Esophagus muscularis mucosa (tissue), 4 donors: ENCODE data around the gene BTNL3.

ENCODE experiments used
- EP300 ChIP-seq: sonication (generic); formaldehyde crosslinking; IDR thresholded peaks from one replicate; pipeline ENCODE4 v1.6.1; 2017; ENCODE audit warnings: antibody characterized with exemption
- POLR2A ChIP-seq: fragments of 450-650 bp; IDR thresholded peaks from one replicate; pipeline ENCODE4 v1.6.1; 2017; ENCODE audit warnings: antibody characterized with exemption, moderate library complexity, mild to moderate bottlenecking, low read depth
- TF ChIP-seq, protein P1 (sequence below), 3 experiments: fragments of 200-600 bp in 2 of 3; fragments of 450-650 bp in 1 of 3; sonication (generic) in 2 of 3; IDR thresholded peaks; one replicate each; pipeline ENCODE4 v1.5.1; 2017 to 2019; ENCODE audit warnings: antibody characterized with exemption in 3 of 3, mild to moderate bottlenecking in 2 of 3, moderate library complexity in 1 of 3

DNA sequence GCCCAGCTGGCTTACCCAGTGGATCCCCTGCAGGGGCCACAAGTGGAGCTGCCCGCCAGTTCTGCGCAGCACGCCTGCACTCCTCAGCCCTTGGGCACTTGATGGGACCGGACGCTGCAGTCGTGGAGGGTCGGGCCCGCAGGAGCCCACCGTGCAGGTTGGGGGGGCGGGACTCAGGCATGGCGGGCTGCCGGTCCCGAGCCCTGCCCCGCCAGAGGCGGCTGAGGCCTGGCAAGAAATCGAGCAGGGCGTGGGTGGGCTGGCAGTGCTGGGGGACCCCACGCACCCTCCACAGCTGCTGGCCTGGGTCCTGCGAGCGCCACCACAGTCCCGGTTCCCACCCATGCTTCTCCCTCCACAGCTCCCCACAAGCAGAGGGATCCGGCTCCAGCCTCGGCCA is 19.2 kb upstream of the BTNL3 start:
- TF ChIP-seq, protein P1, sequence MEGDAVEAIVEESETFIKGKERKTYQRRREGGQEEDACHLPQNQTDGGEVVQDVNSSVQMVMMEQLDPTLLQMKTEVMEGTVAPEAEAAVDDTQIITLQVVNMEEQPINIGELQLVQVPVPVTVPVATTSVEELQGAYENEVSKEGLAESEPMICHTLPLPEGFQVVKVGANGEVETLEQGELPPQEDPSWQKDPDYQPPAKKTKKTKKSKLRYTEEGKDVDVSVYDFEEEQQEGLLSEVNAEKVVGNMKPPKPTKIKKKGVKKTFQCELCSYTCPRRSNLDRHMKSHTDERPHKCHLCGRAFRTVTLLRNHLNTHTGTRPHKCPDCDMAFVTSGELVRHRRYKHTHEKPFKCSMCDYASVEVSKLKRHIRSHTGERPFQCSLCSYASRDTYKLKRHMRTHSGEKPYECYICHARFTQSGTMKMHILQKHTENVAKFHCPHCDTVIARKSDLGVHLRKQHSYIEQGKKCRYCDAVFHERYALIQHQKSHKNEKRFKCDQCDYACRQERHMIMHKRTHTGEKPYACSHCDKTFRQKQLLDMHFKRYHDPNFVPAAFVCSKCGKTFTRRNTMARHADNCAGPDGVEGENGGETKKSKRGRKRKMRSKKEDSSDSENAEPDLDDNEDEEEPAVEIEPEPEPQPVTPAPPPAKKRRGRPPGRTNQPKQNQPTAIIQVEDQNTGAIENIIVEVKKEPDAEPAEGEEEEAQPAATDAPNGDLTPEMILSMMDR (IDR thresholded peaks at IDR 0.05): no peak
- TF ChIP-seq POLR2A (no peak), EP300 (no peak)
